NB4 (cell line): ENCODE measurements around the gene SH3PXD2A.

Experiments used
- MYC ChIP-seq: IDR thresholded peaks from 2 replicates; pipeline ENCODE4 v1.6.1; 2011; ENCODE audit warnings: low read depth, low read length
- TF ChIP-seq, protein P1 (sequence below): IDR thresholded peaks from one replicate; pipeline ENCODE4 v1.5.1; 2012; ENCODE audit warnings: low read depth, low read length

- TF ChIP-seq, protein P1, sequence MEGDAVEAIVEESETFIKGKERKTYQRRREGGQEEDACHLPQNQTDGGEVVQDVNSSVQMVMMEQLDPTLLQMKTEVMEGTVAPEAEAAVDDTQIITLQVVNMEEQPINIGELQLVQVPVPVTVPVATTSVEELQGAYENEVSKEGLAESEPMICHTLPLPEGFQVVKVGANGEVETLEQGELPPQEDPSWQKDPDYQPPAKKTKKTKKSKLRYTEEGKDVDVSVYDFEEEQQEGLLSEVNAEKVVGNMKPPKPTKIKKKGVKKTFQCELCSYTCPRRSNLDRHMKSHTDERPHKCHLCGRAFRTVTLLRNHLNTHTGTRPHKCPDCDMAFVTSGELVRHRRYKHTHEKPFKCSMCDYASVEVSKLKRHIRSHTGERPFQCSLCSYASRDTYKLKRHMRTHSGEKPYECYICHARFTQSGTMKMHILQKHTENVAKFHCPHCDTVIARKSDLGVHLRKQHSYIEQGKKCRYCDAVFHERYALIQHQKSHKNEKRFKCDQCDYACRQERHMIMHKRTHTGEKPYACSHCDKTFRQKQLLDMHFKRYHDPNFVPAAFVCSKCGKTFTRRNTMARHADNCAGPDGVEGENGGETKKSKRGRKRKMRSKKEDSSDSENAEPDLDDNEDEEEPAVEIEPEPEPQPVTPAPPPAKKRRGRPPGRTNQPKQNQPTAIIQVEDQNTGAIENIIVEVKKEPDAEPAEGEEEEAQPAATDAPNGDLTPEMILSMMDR = no peak
- no peak for TF ChIP-seq MYC
Measured at GRCh38 chr10:103797857-103798256, 57.5 kb downstream of the SH3PXD2A start.
